Endothelial cell of umbilical vein (primary cell): ENCODE results near the gene ZNRF1. TPM values are rescaled to one million over a fixed set of nuclear protein-coding genes. Genes with fewer than 3 reads are reported as not detected.

Source experiments
- BruUV-seq: library from RNA; stranded (reverse); fragments of 400-500 nt; replicated peaks from 2 replicates; lab custom pipeline; 2021; lab: Mats Ljungman, UMichigan
- CTCF ChIA-PET: fragments of 300-600, 350-600 bp; sonication (Branson Sonifier 250); formaldehyde crosslinking; loops from one replicate; lab custom pipeline; 2021; ENCODE audit warnings: antibody characterized with exemption, inconsistent platforms; lab: Charles Lee
- POLR2A ChIA-PET: fragments of 300-600, 350-600 bp; sonication (Branson Sonifier 250); formaldehyde crosslinking; loops from one replicate; lab custom pipeline; 2021; ENCODE audit warnings: antibody characterized with exemption, inconsistent platforms; lab: Charles Lee
- DNase-seq: peaks from one replicate; pipeline ENCODE4 v3.0.0-alpha.2; 2011; ENCODE audit warnings: low read depth, low spot score
- FAIRE-seq: peaks from 2 replicates; lab custom pipeline; 2011; peaks lifted over from hg19 to GRCh38; lab: Jason Lieb, UNC
- H2AFZ ChIP-seq: 2 replicates; pipeline ENCODE4 v1.6.0; 2012; ENCODE audit warnings: low read depth, low read length, control low read depth, inconsistent platforms
- H3K27ac ChIP-seq: 2 replicates; pipeline ENCODE4 v1.5.1; 2011; ENCODE audit warnings: low read depth, mild to moderate bottlenecking, control low read depth, low read length, moderate library complexity; ENCODE audit not compliant: insufficient read depth
- H3K27me3 ChIP-seq, 2 experiments: 2 replicates each; pipeline versions ENCODE4 v1.6.0 to v1.6.1; 2011; ENCODE audit warnings: low read length in 2 of 2, mixed read lengths in 1 of 2; ENCODE audit not compliant: control insufficient read depth in 2 of 2, insufficient read depth in 2 of 2
- H3K36me3 ChIP-seq, 2 experiments: 2 replicates in 1 of 2; 3 replicates in 1 of 2; pipeline ENCODE4 v1.5.1; 2011; ENCODE audit warnings: low read length in 2 of 2, mild to moderate bottlenecking in 1 of 2, moderate library complexity in 1 of 2; ENCODE audit not compliant: control insufficient read depth in 2 of 2, insufficient read depth in 2 of 2; ENCODE audit errors: extremely low read depth in 1 of 2
- H3K4me1 ChIP-seq: 3 replicates; pipeline ENCODE4 v1.5.1; 2011; ENCODE audit warnings: mild to moderate bottlenecking, low read length; ENCODE audit not compliant: control insufficient read depth, insufficient read depth; ENCODE audit errors: extremely low read depth
- H3K4me2 ChIP-seq: 2 replicates; pipeline ENCODE4 v1.6.1; 2011; ENCODE audit warnings: low read length, control low read depth, mixed read lengths; ENCODE audit not compliant: insufficient read depth
- H3K4me3 ChIP-seq, 3 experiments: fragments of 200-600 bp in 1 of 3; sonication (generic), shearing (Covaris generic) in 1 of 3; replicated peaks in 1 of 3; 2 replicates each; pipeline ENCODE4 v1.5.1; 2011 to 2016; ENCODE audit warnings: control low read depth in 3 of 3, low read length in 3 of 3, mild to moderate bottlenecking in 2 of 3, inconsistent platforms in 1 of 3, low read depth in 1 of 3, moderate library complexity in 1 of 3; ENCODE audit not compliant: insufficient read depth in 1 of 3
- H3K79me2 ChIP-seq: 2 replicates; pipeline ENCODE4 v1.6.0; 2012; ENCODE audit warnings: low read length, inconsistent platforms; ENCODE audit not compliant: control insufficient read depth, insufficient read depth
- H3K9ac ChIP-seq: replicated peaks from 2 replicates; pipeline ENCODE3; 2011; ENCODE audit warnings: low read length, control low read depth; ENCODE audit not compliant: insufficient read depth; ENCODE audit errors: extremely low read depth
- H3K9me1 ChIP-seq: replicated peaks from 3 replicates; pipeline ENCODE4 v1.6.0; 2011; ENCODE audit warnings: mild to moderate bottlenecking, low read length; ENCODE audit not compliant: control insufficient read depth, insufficient read depth; ENCODE audit errors: extremely low read depth
- H3K9me3 ChIP-seq: replicated peaks from 2 replicates; pipeline ENCODE4 v1.5.1; 2012; ENCODE audit warnings: low read length, inconsistent platforms; ENCODE audit not compliant: control insufficient read depth, insufficient read depth
- H4K20me1 ChIP-seq: replicated peaks from 2 replicates; pipeline ENCODE3; 2011; ENCODE audit warnings: mild to moderate bottlenecking, low read length; ENCODE audit not compliant: control insufficient read depth, insufficient read depth; ENCODE audit errors: extremely low read depth
- CTCF ChIP-seq, 2 donors: IDR thresholded peaks; 1 replicate in 1 of 2; 2 replicates in 1 of 2; pipeline ENCODE4 v1.5.1; 2011; ENCODE audit warnings: low read length in 2 of 2, mild to moderate bottlenecking in 2 of 2, moderate library complexity in 2 of 2, control low read depth in 1 of 2, inconsistent platforms in 1 of 2, low read depth in 1 of 2; ENCODE audit not compliant: insufficient read depth in 1 of 2; ENCODE audit errors: extremely low read depth in 1 of 2
- EZH2 ChIP-seq: IDR thresholded peaks from 2 replicates; pipeline ENCODE4 v1.6.1; 2012; ENCODE audit warnings: borderline replicate concordance, low read depth, mild to moderate bottlenecking, moderate library complexity, low read length, inconsistent platforms; ENCODE audit not compliant: severe bottlenecking
- FOS ChIP-seq: IDR thresholded peaks from 2 replicates; pipeline ENCODE4 v1.6.1; 2011; ENCODE audit warnings: mild to moderate bottlenecking, low read length, moderate library complexity, borderline replicate concordance; ENCODE audit not compliant: insufficient read depth
- GATA2 ChIP-seq: IDR thresholded peaks from 2 replicates; pipeline ENCODE4 v1.7.0; 2011; ENCODE audit warnings: low read depth, mild to moderate bottlenecking, moderate library complexity, mixed read lengths, low read length; ENCODE audit not compliant: insufficient read length, insufficient read depth
- JUN ChIP-seq: IDR thresholded peaks from 2 replicates; pipeline ENCODE4 v1.6.1; 2011; ENCODE audit warnings: borderline replicate concordance, low read depth; ENCODE audit not compliant: insufficient read length, insufficient read depth
- MAX ChIP-seq: IDR thresholded peaks from 2 replicates; pipeline ENCODE4 v1.6.1; 2011; ENCODE audit not compliant: insufficient read depth, insufficient read length
- MYC ChIP-seq: IDR thresholded peaks from one replicate; pipeline ENCODE4 v1.6.1; 2011; ENCODE audit warnings: mild to moderate bottlenecking, low read depth, low read length
- POLR2A ChIP-seq: IDR thresholded peaks from 2 replicates; pipeline ENCODE4 v1.6.1; 2012; ENCODE audit warnings: low read depth, mild to moderate bottlenecking, control low read depth, low read length
- POLR2AphosphoS5 ChIP-seq: IDR thresholded peaks from 2 replicates; pipeline ENCODE4 v1.6.1; 2012; ENCODE audit warnings: low read depth, mild to moderate bottlenecking, control low read depth, low read length, moderate library complexity; ENCODE audit not compliant: insufficient read depth
- dilution Hi-C: fragments of 300-500 bp; cut with MboI; formaldehyde crosslinking; loops from one replicate; pipeline ENCODE4 v1.15.0; 2019; ENCODE audit warnings: low sequenced_read_pairs; ENCODE audit not compliant: extremely low pct_ligation_motif_present
- intact Hi-C: fragments of 100-400 bp; cut with micrococcal nuclease; formaldehyde crosslinking; loops from one replicate; pipeline ENCODE4 v1.10.0; 2022
- polyA plus RNA-seq, 4 experiments: library from polyadenylated mRNA; depleted of rRNA in 3 of 4; stranded (reverse) in 3 of 4; unstranded in 1 of 4; fragments of >200 nt; gene quantifications; 2 replicates each; pipeline versions ENCODE4 v1.2.1 to v1.2.3, GENCODE V29; 2011 to 2012; ENCODE audit warnings: missing spikeins in 1 of 4
- total RNA-seq: library from RNA; stranded (reverse); gene quantifications from 2 replicates; pipeline ENCODE4 v1.2.3, GENCODE V29; 2021

ZNRF1 gene
- total and polyA plus RNA-seq, 2 donors (not counting 3 experiments of a cell fraction or from before 2014, with no cell fraction given) = 23.7 to 34.9 TPM

- dilution Hi-C loops (no loop called here), intact Hi-C loops (no loop called here)
- BruUV-seq = no TSS peak
- Histone ChIP-seq H3K36me3 (no peaks in the 10 kb centered on the region), H3K4me2 (no peak overlapping the region), H3K9me3 (no peaks in the 10 kb centered on the region), H3K9me1 (no peaks in the 10 kb centered on the region), H3K27ac (no peak overlapping the region), H3K4me1 (no peaks in the 10 kb centered on the region), H3K4me3 (no peak overlapping the region), H3K9ac (no peak overlapping the region), H3K79me2 (peaks cover 20% of the 10 kb centered on the region), H4K20me1 (peaks cover 6% of the 10 kb centered on the region), H3K27me3 (no peaks in the 10 kb centered on the region), H2AFZ (no peak overlapping the region)
- no peak for DNase-seq
- ChIA-PET CTCF (interaction anchor here (1.0 kb wide), 1 partner anchor 21 kb away, joined by 3 read pairs; no protein-coding TSS in a partner anchor), POLR2A (no interaction called here)
- no peak for FAIRE-seq
- TF ChIP-seq POLR2AphosphoS5 (no peak), MYC (no peak), POLR2A (no peak), JUN (no peak), EZH2 (no peak), FOS (no peak), CTCF (IDR thresholded peaks at IDR 0.05; ENCODE audit: extremely low read depth in 1 of 2, insufficient read depth in 1 of 2, low read depth in 1 of 2, low read length in 2 of 2) (no peak), GATA2 (no peak), MAX (no peak)
Measured at GRCh38 chr16:75066861-75067447, 68.1 kb downstream of the ZNRF1 start.
